GM12878 (cell line): ENCODE measurements around the gene SOCS1. TPM values are rescaled to one million over a fixed set of nuclear protein-coding genes. Genes with fewer than 3 reads are reported as not detected.
A peak's percentile ranks its signal among the peaks of the same experiment; 100 is the strongest.

ENCODE experiments used
- ATAC-seq: fragments of 200-7000 bp; cut with Tn5 transposase; 3 replicates; pipeline ENCODE4 v1.9.1; 2020; ENCODE audit warnings: mild to moderate bottlenecking, moderate library complexity
- BruUV-seq: library from RNA; stranded (reverse); fragments of 400-500 nt; replicated peaks from 2 replicates; lab custom pipeline; 2021; lab: Mats Ljungman, UMichigan
- CTCF ChIA-PET: fragments of 300-600 bp; sonication (Branson Sonifier 250); formaldehyde crosslinking; extraction: SDS; loops from one replicate; lab custom pipeline; 2021; ENCODE audit warnings: inconsistent platforms; lab: Yijun Ruan, JAX
- POLR2A ChIA-PET: fragments of 350-600 bp; formaldehyde crosslinking; extraction: SDS; loops from one replicate; lab custom pipeline; 2021; ENCODE audit warnings: inconsistent platforms; lab: Charles Lee
- RAD21 ChIA-PET: fragments of 300-600 bp; sonication (Branson Sonifier 250); formaldehyde crosslinking; loops from one replicate; lab custom pipeline; 2023; ENCODE audit warnings: antibody characterized with exemption; ENCODE audit not compliant: unreplicated experiment; lab: Charles Lee
- SMC1A ChIA-PET: fragments of 300-600 bp; sonication (Branson Sonifier 250); formaldehyde crosslinking; loops from one replicate; lab custom pipeline; 2023; ENCODE audit not compliant: unreplicated experiment, uncharacterized antibody; lab: Charles Lee
- DNase-seq: peaks from one replicate; pipeline ENCODE4 v3.0.0-alpha.2; 2011; ENCODE audit warnings: low read depth, low spot score
- FAIRE-seq: peaks from 3 replicates; lab custom pipeline; 2011; peaks lifted over from hg19 to GRCh38; lab: Jason Lieb, UNC
- H2AFZ ChIP-seq: 2 replicates; pipeline ENCODE4 v1.6.0; 2011; ENCODE audit warnings: low read depth, low read length, control low read depth; ENCODE audit not compliant: control insufficient read depth
- H3K27ac ChIP-seq: 2 replicates; pipeline ENCODE4 v1.5.1; 2011; ENCODE audit warnings: control low read depth; ENCODE audit not compliant: control insufficient read depth, insufficient read depth
- H3K27me3 ChIP-seq, 2 experiments: replicated peaks in 1 of 2; 2 replicates each; pipeline versions ENCODE4 v1.6.0 to v1.6.1; 2011; ENCODE audit warnings: low read length in 1 of 2; ENCODE audit not compliant: control insufficient read depth in 2 of 2, insufficient read depth in 2 of 2
- H3K36me3 ChIP-seq, 2 experiments: 2 replicates each; pipeline ENCODE4 v1.5.1; 2011; ENCODE audit warnings: low read length in 1 of 2; ENCODE audit not compliant: control insufficient read depth in 2 of 2, insufficient read depth in 2 of 2
- H3K4me1 ChIP-seq: 2 replicates; pipeline ENCODE4 v1.6.1; 2011; ENCODE audit warnings: mild to moderate bottlenecking, low read length, moderate library complexity, mixed read lengths; ENCODE audit not compliant: control insufficient read depth, insufficient read depth
- H3K4me2 ChIP-seq: 2 replicates; pipeline ENCODE4 v1.6.0; 2011; ENCODE audit warnings: control low read depth; ENCODE audit not compliant: control insufficient read depth, insufficient read depth
- H3K4me3 ChIP-seq: fragments of 200-600 bp; sonication (generic); 2 replicates; pipeline ENCODE4 v1.5.1; 2016
- H3K79me2 ChIP-seq: 2 replicates; pipeline ENCODE4 v1.6.0; 2011; ENCODE audit warnings: low read length; ENCODE audit not compliant: control insufficient read depth, insufficient read depth
- H3K9ac ChIP-seq: 2 replicates; pipeline ENCODE4 v1.8.0; 2011; ENCODE audit warnings: low read length, control low read depth, mixed read lengths; ENCODE audit not compliant: control insufficient read depth, insufficient read depth
- H3K9me3 ChIP-seq: replicated peaks from 3 replicates; pipeline ENCODE4 v1.5.1; 2011; ENCODE audit warnings: mild to moderate bottlenecking, low read length; ENCODE audit not compliant: control insufficient read depth, insufficient read depth
- H4K20me1 ChIP-seq: 2 replicates; pipeline ENCODE4 v1.6.0; 2011; ENCODE audit not compliant: control insufficient read depth, insufficient read depth
- ATF2 ChIP-seq: IDR thresholded peaks from 2 replicates; pipeline ENCODE4 v1.6.1; 2012; ENCODE audit warnings: low read length, inconsistent platforms
- ATF7 ChIP-seq: fragments of 450-650 bp; IDR thresholded peaks from 2 replicates; pipeline ENCODE4 v1.6.1; 2016; ENCODE audit warnings: low read depth, mild to moderate bottlenecking
- BHLHE40 ChIP-seq, 2 experiments: fragments of 450-650 bp in 1 of 2; IDR thresholded peaks; 2 replicates each; pipeline ENCODE4 v1.6.1; 2011 to 2017; ENCODE audit warnings: low read depth in 2 of 2, borderline replicate concordance in 1 of 2, improper control_type of control experiment in 1 of 2, low read length in 1 of 2, mild to moderate bottlenecking in 1 of 2
- CREB1 ChIP-seq: IDR thresholded peaks from 2 replicates; pipeline ENCODE4 v1.6.1; 2012; ENCODE audit warnings: low read depth, mild to moderate bottlenecking, inconsistent platforms
- EED ChIP-seq: sonication (generic); IDR thresholded peaks from 2 replicates; pipeline ENCODE4 v1.6.1; 2016; ENCODE audit warnings: antibody characterized with exemption, low read depth
- EP300 ChIP-seq, 2 experiments: fragments of 150-350 bp in 1 of 2; IDR thresholded peaks; 2 replicates each; pipeline ENCODE4 v1.6.1; 2011 to 2012; ENCODE audit warnings: low read depth in 2 of 2, low read length in 2 of 2, borderline replicate concordance in 1 of 2, improper control_type of control experiment in 1 of 2, inconsistent platforms in 1 of 2; ENCODE audit not compliant: control insufficient read depth in 1 of 2
- ESRRA ChIP-seq: IDR thresholded peaks from 2 replicates; pipeline ENCODE4 v1.6.1; 2012; ENCODE audit warnings: mild to moderate bottlenecking, low read length, improper control_type of control experiment
- FOXK2 ChIP-seq: fragments of 450-650 bp; IDR thresholded peaks from 2 replicates; pipeline ENCODE4 v1.6.1; 2017; ENCODE audit warnings: mild to moderate bottlenecking, moderate library complexity
- IKZF1 ChIP-seq: fragments of 450-650 bp; conservative IDR thresholded peaks from 2 replicates; pipeline ENCODE4 v1.6.1; 2017; ENCODE audit warnings: antibody characterized with exemption, mild to moderate bottlenecking
- IKZF2 ChIP-seq, 2 experiments: fragments of 450-650 bp; IDR thresholded peaks; 2 replicates each; pipeline ENCODE4 v1.6.1; 2017; ENCODE audit warnings: mild to moderate bottlenecking in 2 of 2, moderate library complexity in 2 of 2
- IRF4 ChIP-seq: IDR thresholded peaks from 2 replicates; pipeline ENCODE4 v1.6.1; 2011; ENCODE audit warnings: low read depth, low read length
- MEF2B ChIP-seq: fragments of 450-650 bp; IDR thresholded peaks from 2 replicates; pipeline ENCODE4 v1.6.1; 2018; ENCODE audit warnings: mild to moderate bottlenecking, moderate library complexity; ENCODE audit not compliant: partially characterized antibody, poor library complexity, severe bottlenecking
- MTA3 ChIP-seq: IDR thresholded peaks from 2 replicates; pipeline ENCODE4 v1.6.1; 2012; ENCODE audit warnings: low read length, inconsistent platforms, borderline replicate concordance
- POU2F2 ChIP-seq: IDR thresholded peaks from 3 replicates; pipeline ENCODE4 v1.6.1; 2011; ENCODE audit warnings: low read depth, mild to moderate bottlenecking, low read length, borderline replicate concordance
- RUNX3 ChIP-seq: IDR thresholded peaks from 2 replicates; pipeline ENCODE4 v1.6.1; 2012; ENCODE audit warnings: low read length, inconsistent platforms
- SMAD1 ChIP-seq: fragments of 450-650 bp; IDR thresholded peaks from 2 replicates; pipeline ENCODE4 v1.6.1; 2018; ENCODE audit warnings: mild to moderate bottlenecking, low read depth; ENCODE audit not compliant: partially characterized antibody
- SREBF2 ChIP-seq: IDR thresholded peaks from 2 replicates; pipeline ENCODE4 v1.6.1; 2012; ENCODE audit warnings: mild to moderate bottlenecking, low read length
- ZSCAN29 ChIP-seq: fragments of 450-650 bp; IDR thresholded peaks from 2 replicates; pipeline ENCODE4 v1.6.1; 2017; ENCODE audit warnings: mild to moderate bottlenecking, moderate library complexity
- WGBS: methylation state at CpG from one replicate; pipeline ENCODE4 v1.1.6; 2016; ENCODE audit warnings: low lambda C conversion rate; ENCODE audit not compliant: insufficient replicate concordance, insufficient coverage; ENCODE audit errors: missing lambda C conversion rate; 5-methylcytosine and 5-hydroxymethylcytosine counted together
- in situ Hi-C: fragments of 300-500 bp; cut with MboI; formaldehyde crosslinking; loops from 9 replicates; pipeline ENCODE4 v1.14.3; 2018; ENCODE audit warnings: mixed read lengths
- intact Hi-C: fragments of 100-400 bp; cut with micrococcal nuclease; formaldehyde crosslinking; loops from one replicate; pipeline ENCODE4 v1.14.2; 2022; ENCODE audit not compliant: unreplicated experiment
- polyA plus RNA-seq, 11 experiments: library from polyadenylated mRNA; depleted of rRNA in 4 of 11; unstranded in 6 of 11; stranded (reverse) in 5 of 11; fragments of >200 nt; fragmentation: Nextera tagmentation in 4 of 11; fragmentation: Illumina TruSeq in 1 of 11; extraction: Ambion mirVana in 4 of 11; extraction: Trizol in 1 of 11; gene quantifications; 1 replicate in 1 of 11; 2 replicates in 10 of 11; pipeline versions ENCODE4 v1.2.1 to v1.2.3, GENCODE V29; 2011 to 2016; ENCODE audit warnings: inconsistent platforms in 2 of 11, missing spikeins in 2 of 11, low read depth in 1 of 11
- total RNA-seq, 4 experiments: library from RNA; depleted of rRNA in 3 of 4; stranded (reverse); fragments of >200 nt in 3 of 4; fragmentation: Illumina TruSeq in 1 of 4; extraction: Trizol in 1 of 4; gene quantifications; 2 replicates each; pipeline versions ENCODE4 v1.2.1 to v1.2.3, GENCODE V29; 2013 to 2021
- TF ChIP-seq, protein P1 (sequence below): fragments of 450-650 bp; IDR thresholded peaks from 2 replicates; pipeline ENCODE4 v1.6.1; 2017; ENCODE audit warnings: mild to moderate bottlenecking, moderate library complexity

SOCS1 gene
- total and polyA plus RNA-seq, 10 of the 15 experiments (the other 5 are each of a cell fraction or from before 2014, with no cell fraction given), result 0.42 to 39.8 (median 11.2) TPM

DNA sequence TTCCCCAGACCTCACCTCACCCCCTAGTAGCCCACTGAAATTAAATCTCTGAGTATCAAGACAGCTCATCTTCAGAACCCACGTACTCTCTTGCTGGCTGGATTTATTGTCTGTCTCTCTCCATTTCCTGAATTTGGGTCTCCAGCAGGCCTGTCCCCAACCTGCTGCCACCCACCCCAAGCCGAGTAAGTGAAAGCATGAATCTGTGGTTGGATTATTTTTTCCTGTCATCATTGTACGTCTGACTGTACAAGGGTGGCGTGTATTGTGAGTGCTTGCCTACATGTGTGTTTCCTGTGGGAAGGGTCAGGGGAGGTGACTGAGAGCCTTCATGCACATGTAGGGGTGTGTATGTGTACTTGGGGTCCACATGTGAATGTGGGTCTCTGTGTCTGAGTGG, 7.7 kb upstream of the SOCS1 start:
- H3K4me2 ChIP-seq, result peak overlapping the region; percentile 56
- SMC1A ChIA-PET, result interaction anchor here (0.6 to 2.6 kb wide), 8 partner anchors 11 to 93 kb away, joined by 3 to 27 read pairs (median 3); no protein-coding TSS in a partner anchor
- POLR2A ChIA-PET, result interaction anchor here (0.9 to 1.5 kb wide), 4 partner anchors 33 to 48 kb away, joined by 3 to 6 read pairs (median 4); no protein-coding TSS in a partner anchor
- H3K36me3 ChIP-seq, result no peaks in the 10 kb centered on the region
- no peaks in the 10 kb centered on the region; the same call in 2 of the 3 replicates for H3K9me3 ChIP-seq
- H3K9ac ChIP-seq, result peak overlapping the region; percentile 21; the same call in 1 of the 2 replicates
- H3K4me3 ChIP-seq, result no peak overlapping the region
- no peaks in the 10 kb centered on the region for H3K79me2 ChIP-seq
- DNase-seq, result no peak
- peak; percentile 69 for FAIRE-seq
- H3K4me1 ChIP-seq, result peaks cover 25% of the 10 kb centered on the region
- peak overlapping the region; percentile 57 for H2AFZ ChIP-seq
- in situ Hi-C loops (no loop called here), intact Hi-C loops (no loop called here)
- WGBS, result 20% methylated on average over 4 of the region's 4 CpGs
- RAD21 ChIA-PET, result interaction anchor here (0.7 to 4.2 kb wide), 4 partner anchors 8 to 91 kb away, joined by 3 to 26 read pairs (median 4); partner anchors contain the start of gene SOCS1
- ATAC-seq, result peak; percentile 69
- CTCF ChIA-PET, result interaction anchor here (1.5 to 11.0 kb wide), 3 partner anchors 34 to 292 kb away, joined by 3 to 170 read pairs (median 5); no protein-coding TSS in a partner anchor
- H4K20me1 ChIP-seq, result no peaks in the 10 kb centered on the region
- BruUV-seq, result no TSS peak
- peak overlapping the region; percentile 45 for H3K27ac ChIP-seq
- no peaks in the 10 kb centered on the region for H3K27me3 ChIP-seq
- peak; percentile 23; the same call in 1 of the 2 replicates for TF ChIP-seq EED
- TF ChIP-seq FOXK2, result 0 out of 2 replicates have a peak, but pooled peaks have one; percentile 34
- TF ChIP-seq ZSCAN29, result no peak
- TF ChIP-seq IKZF1, result peak; percentile 27; the same call in 1 of the 2 replicates
- peak; percentile 21 for TF ChIP-seq MEF2B
- TF ChIP-seq SREBF2, result no peak
- 0 out of 2 replicates have a peak, but pooled peaks have one; percentile 22 for TF ChIP-seq CREB1
- no peak for TF ChIP-seq ESRRA
- TF ChIP-seq, protein P1, sequence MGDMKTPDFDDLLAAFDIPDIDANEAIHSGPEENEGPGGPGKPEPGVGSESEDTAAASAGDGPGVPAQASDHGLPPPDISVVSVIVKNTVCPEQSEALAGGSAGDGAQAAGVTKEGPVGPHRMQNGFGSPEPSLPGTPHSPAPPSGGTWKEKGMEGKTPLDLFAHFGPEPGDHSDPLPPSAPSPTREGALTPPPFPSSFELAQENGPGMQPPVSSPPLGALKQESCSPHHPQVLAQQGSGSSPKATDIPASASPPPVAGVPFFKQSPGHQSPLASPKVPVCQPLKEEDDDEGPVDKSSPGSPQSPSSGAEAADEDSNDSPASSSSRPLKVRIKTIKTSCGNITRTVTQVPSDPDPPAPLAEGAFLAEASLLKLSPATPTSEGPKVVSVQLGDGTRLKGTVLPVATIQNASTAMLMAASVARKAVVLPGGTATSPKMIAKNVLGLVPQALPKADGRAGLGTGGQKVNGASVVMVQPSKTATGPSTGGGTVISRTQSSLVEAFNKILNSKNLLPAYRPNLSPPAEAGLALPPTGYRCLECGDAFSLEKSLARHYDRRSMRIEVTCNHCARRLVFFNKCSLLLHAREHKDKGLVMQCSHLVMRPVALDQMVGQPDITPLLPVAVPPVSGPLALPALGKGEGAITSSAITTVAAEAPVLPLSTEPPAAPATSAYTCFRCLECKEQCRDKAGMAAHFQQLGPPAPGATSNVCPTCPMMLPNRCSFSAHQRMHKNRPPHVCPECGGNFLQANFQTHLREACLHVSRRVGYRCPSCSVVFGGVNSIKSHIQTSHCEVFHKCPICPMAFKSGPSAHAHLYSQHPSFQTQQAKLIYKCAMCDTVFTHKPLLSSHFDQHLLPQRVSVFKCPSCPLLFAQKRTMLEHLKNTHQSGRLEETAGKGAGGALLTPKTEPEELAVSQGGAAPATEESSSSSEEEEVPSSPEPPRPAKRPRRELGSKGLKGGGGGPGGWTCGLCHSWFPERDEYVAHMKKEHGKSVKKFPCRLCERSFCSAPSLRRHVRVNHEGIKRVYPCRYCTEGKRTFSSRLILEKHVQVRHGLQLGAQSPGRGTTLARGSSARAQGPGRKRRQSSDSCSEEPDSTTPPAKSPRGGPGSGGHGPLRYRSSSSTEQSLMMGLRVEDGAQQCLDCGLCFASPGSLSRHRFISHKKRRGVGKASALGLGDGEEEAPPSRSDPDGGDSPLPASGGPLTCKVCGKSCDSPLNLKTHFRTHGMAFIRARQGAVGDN, result 0 out of 2 replicates have a peak, but pooled peaks have one; percentile 13
- TF ChIP-seq RUNX3, result peak; percentile 50
- TF ChIP-seq SMAD1, result no peak
- peak in 1 of 2 experiments; percentile 35; a peak in 1 of 4 replicates for TF ChIP-seq IKZF2 (IDR thresholded peaks at IDR 0.05)
- peak; percentile 16; the same call in 1 of the 3 replicates for TF ChIP-seq POU2F2
- TF ChIP-seq ATF2, result no peak
- peak; percentile 22; the same call in 1 of the 2 replicates for TF ChIP-seq ATF7
- TF ChIP-seq IRF4, result 0 out of 2 replicates have a peak, but pooled peaks have one; percentile 45
- TF ChIP-seq BHLHE40 (IDR thresholded peaks at IDR 0.05; ENCODE audit: borderline replicate concordance in 1 of 2, low read depth in 2 of 2, low read length in 1 of 2), result peak; percentile 5 to 24; a peak in 1 of 4 replicates
- TF ChIP-seq MTA3, result no peak
- TF ChIP-seq EP300 (IDR thresholded peaks at IDR 0.05; ENCODE audit: borderline replicate concordance in 1 of 2, control insufficient read depth in 1 of 2, low read depth in 2 of 2, low read length in 2 of 2), result 0 out of 4 replicates have a peak, but pooled peaks of 1 of the 2 experiments have one; percentile 8
